HepG2 (cell line): Measurements from ENCODE around the gene PEX11G. TPM values are rescaled to one million over a fixed set of nuclear protein-coding genes. Genes with fewer than 3 reads are reported as not detected.
"Not testable (repeated sequence)": the region's sequence is repeated elsewhere in the genome, so short reads cannot be mapped to it uniquely, and the experiment has no call there.

Source experiments
- ATAC-seq: fragments of 200-7000 bp; cut with Tn5 transposase; 3 replicates; pipeline ENCODE4 v1.9.1; 2020; ENCODE audit warnings: mild to moderate bottlenecking, moderate library complexity
- BruUV-seq: library from RNA; stranded (reverse); fragments of 400-500 nt; replicated peaks from 2 replicates; lab custom pipeline; 2021; lab: Mats Ljungman, UMichigan
- CTCF ChIA-PET: fragments of 300-600 bp; formaldehyde crosslinking; extraction: SDS; loops from one replicate; lab custom pipeline; 2021; ENCODE audit warnings: low total read pairs, inconsistent platforms, low intra/inter-chr PET ratio; lab: Yijun Ruan, JAX
- POLR2A ChIA-PET: fragments of 350-600 bp; sonication (Branson Sonifier 250); formaldehyde crosslinking; loops from one replicate; lab custom pipeline; 2020; ENCODE audit warnings: antibody characterized with exemption, inconsistent platforms; lab: Yijun Ruan, JAX
- DNase-seq: peaks from one replicate; pipeline ENCODE4 v3.0.0-alpha.2; 2015; ENCODE audit warnings: low spot score
- FAIRE-seq: peaks from 3 replicates; lab custom pipeline; 2011; peaks lifted over from hg19 to GRCh38; lab: Jason Lieb, UNC
- H2AFZ ChIP-seq: one replicate; pipeline ENCODE4 v1.6.1; 2011; ENCODE audit warnings: low read length, inconsistent platforms
- H3K27ac ChIP-seq: fragments of 300-600 bp; 3 replicates; pipeline ENCODE4 v1.8.0; 2011; ENCODE audit warnings: mixed run types, mild to moderate bottlenecking, mixed read lengths, low read length, inconsistent platforms; ENCODE audit not compliant: insufficient read depth; ENCODE audit errors: extremely low read length
- H3K27me3 ChIP-seq, 2 experiments: fragments of 200-600 bp in 1 of 2; 2 replicates in 1 of 2; 3 replicates in 1 of 2; pipeline versions ENCODE4 v1.6.0 to v1.8.0; 2011; ENCODE audit warnings: low read length in 2 of 2, mild to moderate bottlenecking in 2 of 2, moderate library complexity in 2 of 2, inconsistent platforms in 1 of 2; ENCODE audit not compliant: insufficient read depth in 2 of 2, control insufficient read depth in 1 of 2
- H3K36me3 ChIP-seq, 2 experiments: fragments of 200-600 bp in 1 of 2; replicated peaks in 1 of 2; 2 replicates in 1 of 2; 3 replicates in 1 of 2; pipeline versions ENCODE4 v1.5.1 to v1.8.0; 2011; ENCODE audit warnings: low read length in 2 of 2, inconsistent platforms in 1 of 2; ENCODE audit not compliant: insufficient read depth in 2 of 2, control insufficient read depth in 1 of 2
- H3K4me1 ChIP-seq: 2 replicates; pipeline ENCODE4 v1.5.1; 2012; ENCODE audit warnings: low read length, inconsistent platforms; ENCODE audit not compliant: insufficient read depth
- H3K4me2 ChIP-seq: 2 replicates; pipeline ENCODE4 v1.6.0; 2011; ENCODE audit warnings: low read depth, low read length, inconsistent platforms
- H3K4me3 ChIP-seq, 3 experiments: fragments of 200-600 bp in 1 of 3; sonication (generic), shearing (Covaris generic) in 1 of 3; replicated peaks in 1 of 3; 2 replicates each; pipeline ENCODE4 v1.5.1; 2011 to 2016; ENCODE audit warnings: low read length in 3 of 3, inconsistent platforms in 2 of 3, low read depth in 2 of 3, mild to moderate bottlenecking in 2 of 3, control low read depth in 1 of 3, mixed read lengths in 1 of 3; ENCODE audit not compliant: insufficient read depth in 1 of 3
- H3K79me2 ChIP-seq: one replicate; pipeline ENCODE4 v1.6.1; 2011; ENCODE audit warnings: low read length, inconsistent platforms; ENCODE audit not compliant: insufficient read depth
- H3K9ac ChIP-seq: 2 replicates; pipeline ENCODE4 v1.6.0; 2011; ENCODE audit warnings: mild to moderate bottlenecking, low read depth, low read length, inconsistent platforms; ENCODE audit not compliant: insufficient read depth
- H3K9me3 ChIP-seq: 2 replicates; pipeline ENCODE4 v1.5.1; 2012; ENCODE audit warnings: mild to moderate bottlenecking, low read length
- H4K20me1 ChIP-seq: 2 replicates; pipeline ENCODE4 v1.6.0; 2011; ENCODE audit warnings: inconsistent platforms, mild to moderate bottlenecking, low read length, moderate library complexity; ENCODE audit not compliant: insufficient read depth
- HOXA3 ChIP-seq: sonication (generic); formaldehyde crosslinking; IDR thresholded peaks from 2 replicates; pipeline ENCODE4 v1.5.0; 2020; ENCODE audit warnings: missing genetic modification reagents
- MXD1 ChIP-seq: sonication (generic); formaldehyde crosslinking; IDR thresholded peaks from 2 replicates; pipeline ENCODE4 v1.4.0; 2020; ENCODE audit warnings: mild to moderate bottlenecking, missing genetic modification reagents
- ZNF121 ChIP-seq: sonication (generic); formaldehyde crosslinking; IDR thresholded peaks from 2 replicates; pipeline ENCODE4 v1.5.0; 2020; ENCODE audit warnings: mild to moderate bottlenecking, missing genetic modification reagents
- WGBS: methylation state at CpG from one replicate; pipeline ENCODE4 v1.1.6; 2017; ENCODE audit warnings: low lambda C conversion rate; 5-methylcytosine and 5-hydroxymethylcytosine counted together
- in situ Hi-C: cut with HindIII; loops from 2 replicates; pipeline ENCODE4 v1.10.0; 2017; ENCODE audit warnings: low pct_unique_long_range_greater_than_20kb; ENCODE audit not compliant: extremely low pct_ligation_motif_present
- intact Hi-C: fragments of 100-400 bp; cut with micrococcal nuclease; formaldehyde crosslinking; loops from one replicate; pipeline ENCODE4 v1.10.0; 2022; ENCODE audit not compliant: unreplicated experiment
- polyA plus RNA-seq, 8 experiments: library from polyadenylated mRNA; depleted of rRNA in 3 of 8; stranded (reverse) in 7 of 8; unstranded in 1 of 8; fragments of >200 nt; fragmentation: Illumina TruSeq in 4 of 8; extraction: Trizol in 4 of 8; gene quantifications; 2 replicates each; pipeline versions ENCODE4 v1.2.1 to v1.2.3, GENCODE V29; 2011 to 2016; ENCODE audit warnings: low read depth in 4 of 8, missing spikeins in 1 of 8, mixed read lengths in 1 of 8; ENCODE audit not compliant: insufficient read depth in 1 of 8
- total RNA-seq, 5 experiments: library from RNA; depleted of rRNA; stranded (reverse); fragments of >200 nt; fragmentation: Illumina TruSeq; extraction: Trizol; gene quantifications; 2 replicates each; pipeline ENCODE4 v1.2.3, GENCODE V29; 2016; ENCODE audit warnings: low read depth in 1 of 5

PEX11G gene
- total and polyA plus RNA-seq, 2 of the 13 experiments (the other 11 are each of a cell fraction or from before 2014, with no cell fraction given): not detected

GRCh38 chr19:7449391-7450070 is 39.3 kb downstream of the PEX11G start:
- in situ Hi-C loops, intact Hi-C loops, H3K4me2 ChIP-seq, H3K79me2 ChIP-seq, FAIRE-seq, H3K9ac ChIP-seq, H3K27ac ChIP-seq, H3K4me3 ChIP-seq, CTCF ChIA-PET, H2AFZ ChIP-seq, H3K4me1 ChIP-seq, BruUV-seq, POLR2A ChIA-PET, ATAC-seq, H3K27me3 ChIP-seq, DNase-seq, H4K20me1 ChIP-seq: not testable (repeated sequence)
- TF ChIP-seq ZNF121 (CRISPR knock-in tag): peak; percentile 19; the same call in 1 of the 2 replicates
- WGBS: 97% methylated on average over 6 of the region's 6 CpGs
- Histone ChIP-seq H3K9me3 (peaks cover 19% of the 10 kb centered on the region), H3K36me3 (peaks cover 36 to 43% of the 10 kb centered on the region in 2 experiments)

- no peak overlapping the region for H3K27ac ChIP-seq
- BruUV-seq: no TSS peak
- no peak overlapping the region for H3K4me3 ChIP-seq
- in situ Hi-C loops (no loop called here), intact Hi-C loops (no loop called here)
- no peak overlapping the region for H3K4me2 ChIP-seq
- ChIA-PET CTCF (no interaction called here), POLR2A (no interaction called here)
- no peak overlapping the region for H3K9ac ChIP-seq
- TF ChIP-seq HOXA3 (CRISPR knock-in tag) (no peak), ZNF121 (CRISPR knock-in tag) (peak; percentile 47), MXD1 (no peak)
- no peaks in the 10 kb centered on the region for H3K27me3 ChIP-seq
- peaks cover 4% of the 10 kb centered on the region for H3K79me2 ChIP-seq
- peaks cover 12% of the 10 kb centered on the region for H3K9me3 ChIP-seq
- DNase-seq (no peak), ATAC-seq (no peak), FAIRE-seq (no peak)
- no peaks in the 10 kb centered on the region for H3K4me1 ChIP-seq
- peaks cover 25 to 35% of the 10 kb centered on the region in 2 experiments for H3K36me3 ChIP-seq
- no peaks in the 10 kb centered on the region for H4K20me1 ChIP-seq
- H2AFZ ChIP-seq: no peak overlapping the region
- WGBS: 89% methylated on average over 6 of the region's 6 CpGs
Measured at GRCh38 chr19:7447648-7448047, 41.2 kb downstream of the PEX11G start.
